CD4-positive, alpha-beta T cell (primary cell): ENCODE data around the gene MAST2. TPM values are rescaled to one million over a fixed set of nuclear protein-coding genes. Genes with fewer than 3 reads are reported as not detected.

Source experiments
- ATAC-seq: fragments of 200-7000 bp; cut with Tn5 transposase; one replicate; pipeline ENCODE4 v1.10.0; 2022; ENCODE audit warnings: mild to moderate bottlenecking; ENCODE audit not compliant: poor library complexity
- CTCF ChIA-PET: fragments of 350-600 bp; sonication (Branson Sonifier 250); formaldehyde crosslinking; loops from one replicate; lab custom pipeline; 2021; ENCODE audit warnings: antibody characterized with exemption, inconsistent platforms; lab: Charles Lee
- POLR2A ChIA-PET: fragments of 350-600 bp; sonication (Branson Sonifier 250); formaldehyde crosslinking; loops from one replicate; lab custom pipeline; 2021; ENCODE audit warnings: antibody characterized with exemption, inconsistent platforms; lab: Charles Lee
- DNase-seq, 14 experiments: peaks; one replicate each; pipeline ENCODE4 v3.0.0-alpha.2; 2013 to 2020; ENCODE audit warnings: mixed read lengths in 2 of 14
- H3K27ac ChIP-seq, 2 donors: one replicate each; pipeline versions ENCODE4 v1.5.1 to v1.7.0; 2013; ENCODE audit warnings: low read length in 2 of 2, low read depth in 1 of 2, mild to moderate bottlenecking in 1 of 2
- H3K27me3 ChIP-seq, 2 experiments: 1 replicate in 1 of 2; 2 replicates in 1 of 2; pipeline versions ENCODE4 v1.6.1 to v1.7.0; 2013; ENCODE audit warnings: low read length in 2 of 2, control low read depth in 1 of 2, mild to moderate bottlenecking in 1 of 2, moderate library complexity in 1 of 2; ENCODE audit not compliant: insufficient read depth in 2 of 2, control insufficient read depth in 1 of 2
- H3K36me3 ChIP-seq: one replicate; pipeline ENCODE4 v1.6.1; 2013; ENCODE audit warnings: low read length, control low read depth; ENCODE audit not compliant: insufficient read depth
- H3K4me1 ChIP-seq: one replicate; pipeline ENCODE4 v1.6.1; 2013; ENCODE audit warnings: low read length, control low read depth; ENCODE audit not compliant: insufficient read depth
- H3K4me3 ChIP-seq: one replicate; pipeline ENCODE4 v1.5.1; 2013; ENCODE audit warnings: mild to moderate bottlenecking, low read length, moderate library complexity
- H3K9me3 ChIP-seq, 2 experiments: 1 replicate in 1 of 2; 2 replicates in 1 of 2; pipeline versions ENCODE4 v1.6.1 to v1.7.0; 2013; ENCODE audit warnings: low read length in 2 of 2, mild to moderate bottlenecking in 2 of 2, control low read depth in 1 of 2, moderate library complexity in 1 of 2; ENCODE audit not compliant: control insufficient read depth in 1 of 2, insufficient read depth in 1 of 2
- H3K27ac Mint-ChIP-seq: one replicate; pipeline ENCODE4 v1.8.0; 2020; ENCODE audit warnings: mixed read lengths
- H3K27me3 Mint-ChIP-seq: one replicate; pipeline ENCODE4 v1.8.0; 2021; ENCODE audit warnings: mixed read lengths
- H3K36me3 Mint-ChIP-seq: one replicate; pipeline ENCODE4 v1.8.0; 2021; ENCODE audit warnings: low read depth, mixed read lengths
- H3K4me1 Mint-ChIP-seq: one replicate; pipeline ENCODE4 v1.8.0; 2021; ENCODE audit warnings: low read depth, mixed read lengths
- H3K4me3 Mint-ChIP-seq: one replicate; pipeline ENCODE4 v1.8.0; 2020; ENCODE audit warnings: mild to moderate bottlenecking, mixed read lengths
- H3K9me3 Mint-ChIP-seq: one replicate; pipeline ENCODE4 v1.8.0; 2020; ENCODE audit warnings: mixed read lengths
- CTCF ChIP-seq: fragments of 200-600 bp; IDR thresholded peaks from one replicate; pipeline ENCODE4 v1.8.0; 2022; ENCODE audit warnings: antibody characterized with exemption, mild to moderate bottlenecking
- intact Hi-C, 2 experiments: fragments of 100-400 bp; cut with DNase I in 1 of 2; cut with micrococcal nuclease in 1 of 2; formaldehyde crosslinking; loops; one replicate each; pipeline versions ENCODE4 v1.15.1 to v1.9.0; 2023 to 2025; cut with DNase I, micrococcal nuclease
- total RNA-seq, 174 experiments: library from RNA in 2 of 174; stranded (reverse) in 2 of 174; gene quantifications; one replicate each; pipeline ENCODE4 v1.2.3 and lab custom pipeline; 2021 to 2026

The MAST2 gene
- total RNA-seq, 2 experiments from 2014 or later = 5.7 to 6.5 TPM

GRCh38 chr1:45765999-45766792, 37.2 kb upstream of the MAST2 start:
- ChIA-PET POLR2A (no interaction called here), CTCF (no interaction called here)
- Mint-ChIP-seq H3K36me3 (no peaks in the 10 kb centered on the region), H3K9me3 (no peaks in the 10 kb centered on the region), H3K27me3 (peaks cover 6% of the 10 kb centered on the region), H3K4me1 (no peaks in the 10 kb centered on the region), H3K27ac (no peak overlapping the region), H3K4me3 (no peak overlapping the region)
- H3K4me1 ChIP-seq = no peaks in the 10 kb centered on the region
- H3K4me3 ChIP-seq = no peak overlapping the region
- intact Hi-C loops = no loop called here
- H3K36me3 ChIP-seq = no peaks in the 10 kb centered on the region
- no peaks in the 10 kb centered on the region for H3K9me3 ChIP-seq
- TF ChIP-seq CTCF = no peak
- no peak for DNase-seq
- ATAC-seq = no peak
- H3K27ac ChIP-seq = no peak overlapping the region
- H3K27me3 ChIP-seq = no peaks in the 10 kb centered on the region

GRCh38 chr1:45767035-45767434, 36.4 kb upstream of the MAST2 start:
- no peaks in the 10 kb centered on the region for H3K36me3 Mint-ChIP-seq
- Histone ChIP-seq H3K36me3 (no peaks in the 10 kb centered on the region), H3K4me1 (no peaks in the 10 kb centered on the region), H3K27me3 (no peaks in the 10 kb centered on the region), H3K9me3 (no peaks in the 10 kb centered on the region), H3K4me3 (no peak overlapping the region), H3K27ac (no peak overlapping the region)
- ChIA-PET POLR2A (no interaction called here), CTCF (no interaction called here)
- no peaks in the 10 kb centered on the region for H3K9me3 Mint-ChIP-seq
- no peaks in the 10 kb centered on the region for H3K4me1 Mint-ChIP-seq
- no peak overlapping the region for H3K4me3 Mint-ChIP-seq
- intact Hi-C loops = no loop called here
- ATAC-seq (no peak), DNase-seq (no peak)
- TF ChIP-seq CTCF = no peak
- peaks cover 6% of the 10 kb centered on the region for H3K27me3 Mint-ChIP-seq
- H3K27ac Mint-ChIP-seq = no peak overlapping the region

GRCh38 chr1:45769261-45769932, 34.0 kb upstream of the MAST2 start:
- intact Hi-C loops = no loop called here
- H3K4me1 ChIP-seq = no peaks in the 10 kb centered on the region
- no peak for TF ChIP-seq CTCF
- DNase-seq (no peak), ATAC-seq (no peak)
- H3K36me3 ChIP-seq = no peaks in the 10 kb centered on the region
- H3K4me3 ChIP-seq = no peak overlapping the region
- Mint-ChIP-seq H3K4me3 (no peak overlapping the region), H3K36me3 (no peaks in the 10 kb centered on the region), H3K27me3 (no peaks in the 10 kb centered on the region), H3K9me3 (no peaks in the 10 kb centered on the region), H3K27ac (no peak overlapping the region), H3K4me1 (no peaks in the 10 kb centered on the region)
- no peaks in the 10 kb centered on the region for H3K9me3 ChIP-seq
- ChIA-PET POLR2A (no interaction called here), CTCF (no interaction called here)
- no peak overlapping the region for H3K27ac ChIP-seq
- H3K27me3 ChIP-seq = no peaks in the 10 kb centered on the region
